Left lobe of liver (tissue), 2 donors: Measurements from ENCODE around the gene UGT1A1. TPM values are rescaled to one million over a fixed set of nuclear protein-coding genes. Genes with fewer than 3 reads are reported as not detected.
A peak's percentile ranks its signal among the peaks of the same experiment; 100 is the strongest.

Experiments used
- ATAC-seq: fragments of 200-7000 bp; cut with Tn5 transposase; one replicate; pipeline ENCODE4 v1.9.1; 2020; ENCODE audit warnings: mild to moderate bottlenecking, moderate library complexity
- DNase-seq: peaks from one replicate; pipeline ENCODE4 v3.0.0-alpha.2; 2020; ENCODE audit warnings: low spot score
- total RNA-seq: library from RNA; stranded (reverse); gene quantifications from one replicate; pipeline ENCODE4 v1.2.1, GENCODE V29; 2021
- donor health status: DM: no; HTN: no; CAD: no; lungs with moderate emphysema.
- donor health status: DM: no; HTN: yes; CAD: no.

UGT1A1 gene
- total RNA-seq, 1 donor from 2014 or later, result 152 TPM

GRCh38 chr2:233794128-233794658, 34.1 kb downstream of the UGT1A1 start:
- DNase-seq, result no peak
- no peak for ATAC-seq

GRCh38 chr2:233795735-233796171, 35.7 kb downstream of the UGT1A1 start:
- no peak for DNase-seq
- ATAC-seq, result no peak

DNA sequence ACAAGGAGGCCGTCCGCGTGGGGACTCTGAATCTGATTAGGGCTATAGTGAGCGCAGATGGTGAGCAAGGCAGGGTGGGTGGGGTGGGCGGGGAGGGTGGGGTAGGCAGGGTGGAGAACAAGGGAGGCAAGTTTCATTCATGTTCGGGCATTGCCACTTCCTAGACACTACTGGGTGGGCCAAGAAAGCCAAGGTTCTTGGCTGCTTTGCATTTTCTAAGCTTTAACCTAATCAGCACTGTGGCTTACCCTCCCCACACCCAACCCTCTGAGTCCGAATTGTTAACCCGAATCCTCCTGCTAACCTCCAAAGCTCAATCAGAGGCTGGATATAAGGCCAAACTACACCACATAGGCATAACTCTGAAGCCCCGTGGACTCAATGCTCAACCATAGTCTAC, 36.2 kb downstream of the UGT1A1 start:
- DNase-seq (no peak), ATAC-seq (no peak)

DNA sequence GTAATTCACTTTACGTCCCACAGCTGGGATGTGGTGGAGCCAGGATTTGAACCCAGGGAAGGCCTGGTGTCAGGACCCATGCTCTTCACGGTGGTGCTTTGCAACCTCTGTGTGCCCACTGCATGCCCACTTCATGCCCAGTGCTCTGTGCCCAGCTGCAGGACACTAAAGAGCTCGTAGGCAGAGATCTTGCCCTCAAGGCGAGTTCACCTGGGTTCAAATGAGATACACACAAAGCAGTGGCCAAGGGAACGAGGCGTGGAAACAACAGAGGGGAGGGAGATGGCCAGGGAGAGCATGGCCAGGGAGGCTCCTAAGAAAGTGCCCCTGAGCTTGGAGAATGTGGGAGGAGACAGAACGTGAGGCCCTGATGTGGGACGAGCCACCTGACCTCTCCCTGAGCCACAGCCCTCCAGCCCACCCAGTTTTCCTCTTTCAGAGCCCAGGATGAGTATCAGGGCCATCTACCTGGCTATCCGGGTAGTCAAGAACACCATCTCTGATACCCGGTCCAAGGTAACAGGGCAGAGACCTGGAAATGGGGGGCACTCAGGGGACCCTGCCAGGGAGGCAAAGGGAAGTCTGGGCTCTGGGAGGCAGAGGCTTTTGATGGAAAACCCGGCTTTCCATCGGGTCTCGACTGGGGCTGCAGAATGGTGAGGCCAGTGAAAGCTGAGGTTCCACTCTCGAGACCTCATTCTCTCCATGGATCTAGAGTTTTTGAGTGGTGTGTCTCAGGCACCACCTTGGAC, 38.4 kb downstream of the UGT1A1 start:
- ATAC-seq, result no peak
- DNase-seq, result peak; percentile 18

- DNase-seq, result peak; percentile 22
- ATAC-seq, result no peak
These were observed 39.1 kb downstream of the UGT1A1 start for GRCh38 chr2:233799087-233799665.

DNA sequence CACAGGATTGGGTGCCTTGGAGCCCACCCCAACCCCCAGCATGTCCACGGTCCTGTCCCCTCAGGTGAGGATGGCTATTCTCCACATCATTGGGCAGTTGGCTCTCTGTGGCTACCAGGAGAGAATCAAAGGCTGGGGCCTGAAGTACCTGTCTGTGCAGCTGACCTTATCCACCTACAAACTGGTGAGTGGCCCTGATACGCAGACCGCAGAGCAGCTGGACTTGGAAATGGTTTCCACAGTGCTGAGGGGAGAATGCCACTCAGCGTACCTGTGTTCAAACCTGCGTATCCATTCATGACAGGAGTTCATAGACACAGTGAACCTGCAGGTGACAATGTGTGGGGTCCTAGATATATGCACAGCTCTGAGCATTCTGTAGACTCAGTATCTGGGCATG, 39.6 kb downstream of the UGT1A1 start:
- DNase-seq, result peak; percentile 24
- ATAC-seq, result no peak

DNA sequence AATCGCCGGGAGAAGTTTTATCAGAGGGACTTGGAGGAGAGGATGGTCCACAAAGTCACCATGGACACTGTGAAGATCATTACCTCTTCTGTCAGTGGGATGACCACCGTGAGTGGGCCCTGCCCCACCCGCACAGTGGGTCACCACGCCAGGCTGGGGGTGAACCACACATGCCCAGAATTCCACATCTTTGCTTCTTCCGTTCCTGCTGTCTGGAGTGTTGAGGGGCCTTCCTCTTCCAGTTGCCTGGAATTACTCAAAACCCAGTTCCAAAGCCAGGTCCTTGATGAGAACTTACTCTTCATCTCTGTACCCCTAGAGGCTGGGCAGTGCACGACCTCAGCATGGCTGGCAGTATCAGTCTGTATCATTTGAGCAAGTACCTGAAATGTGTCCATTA, 40.1 kb downstream of the UGT1A1 start:
- DNase-seq (no peak), ATAC-seq (no peak)

DNA sequence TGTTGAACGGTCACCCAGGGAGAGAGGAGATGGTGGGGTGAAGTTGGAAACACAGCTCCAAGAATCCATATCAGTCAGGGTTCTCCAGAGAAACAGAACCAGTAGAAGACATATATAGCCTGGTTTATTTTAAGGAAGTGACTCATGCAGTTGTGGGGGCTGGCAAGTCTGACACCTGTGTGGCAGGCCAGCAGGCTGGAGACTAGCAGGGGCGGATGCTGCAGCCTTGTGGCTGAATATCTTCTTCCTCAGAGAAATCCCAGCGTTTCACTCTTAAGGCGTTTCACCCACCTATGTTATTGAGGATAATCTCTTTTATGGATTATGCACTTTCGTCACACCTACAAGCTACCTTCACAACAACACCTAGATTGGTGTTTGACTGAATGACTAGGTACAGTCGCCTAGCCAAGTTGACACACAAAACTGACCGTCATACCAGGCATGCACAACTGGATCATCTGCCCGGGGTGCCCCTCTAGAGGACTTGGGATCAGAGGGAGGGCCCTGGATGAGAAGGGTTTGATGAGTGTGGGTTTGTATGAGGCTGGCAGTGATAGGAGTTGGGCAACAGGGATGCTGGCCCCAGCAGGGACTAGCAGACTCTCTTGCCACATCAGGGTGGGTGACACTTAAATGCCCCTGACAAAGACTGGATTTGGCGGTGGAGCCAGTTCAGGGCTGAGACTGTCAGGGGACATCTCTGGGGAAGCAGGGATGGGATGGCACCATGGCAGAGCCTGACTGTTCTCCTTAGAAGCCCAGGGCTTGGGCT, 41.5 kb downstream of the UGT1A1 start:
- DNase-seq (peak; percentile 28), ATAC-seq (no peak)

DNA sequence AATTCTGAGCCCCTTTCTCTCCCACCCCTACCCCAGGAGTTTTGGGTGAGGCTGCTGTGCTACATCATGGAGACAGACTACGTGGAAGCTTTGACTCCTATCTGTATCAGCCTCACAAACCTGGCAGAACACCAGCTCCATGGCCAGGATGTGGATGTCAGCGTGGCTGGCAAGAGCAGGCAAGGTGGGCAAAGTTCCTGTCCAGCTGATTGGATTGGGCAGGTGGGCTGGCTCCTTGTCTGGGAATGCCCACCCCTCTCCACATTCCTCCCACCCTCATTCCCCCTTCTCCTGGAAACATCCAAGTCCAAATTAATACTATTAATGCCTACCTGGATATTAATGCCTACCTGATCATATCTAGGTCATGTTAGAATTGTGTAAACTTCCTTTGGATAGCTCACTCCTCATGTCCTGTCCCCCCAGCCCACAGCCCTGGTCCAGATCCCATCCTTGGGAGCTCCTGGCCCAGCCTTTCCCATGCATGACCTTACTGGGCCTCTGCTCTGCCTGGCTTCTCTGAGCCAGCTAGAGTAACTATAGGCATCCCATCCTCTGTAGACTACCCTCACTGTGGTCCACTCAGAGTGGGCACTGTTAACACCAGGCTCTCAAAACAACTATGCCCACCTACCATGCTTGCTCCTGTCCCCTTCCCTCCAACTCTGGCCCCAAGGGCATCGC, 42.2 kb downstream of the UGT1A1 start:
- no peak for ATAC-seq
- peak; percentile 22 for DNase-seq

DNA sequence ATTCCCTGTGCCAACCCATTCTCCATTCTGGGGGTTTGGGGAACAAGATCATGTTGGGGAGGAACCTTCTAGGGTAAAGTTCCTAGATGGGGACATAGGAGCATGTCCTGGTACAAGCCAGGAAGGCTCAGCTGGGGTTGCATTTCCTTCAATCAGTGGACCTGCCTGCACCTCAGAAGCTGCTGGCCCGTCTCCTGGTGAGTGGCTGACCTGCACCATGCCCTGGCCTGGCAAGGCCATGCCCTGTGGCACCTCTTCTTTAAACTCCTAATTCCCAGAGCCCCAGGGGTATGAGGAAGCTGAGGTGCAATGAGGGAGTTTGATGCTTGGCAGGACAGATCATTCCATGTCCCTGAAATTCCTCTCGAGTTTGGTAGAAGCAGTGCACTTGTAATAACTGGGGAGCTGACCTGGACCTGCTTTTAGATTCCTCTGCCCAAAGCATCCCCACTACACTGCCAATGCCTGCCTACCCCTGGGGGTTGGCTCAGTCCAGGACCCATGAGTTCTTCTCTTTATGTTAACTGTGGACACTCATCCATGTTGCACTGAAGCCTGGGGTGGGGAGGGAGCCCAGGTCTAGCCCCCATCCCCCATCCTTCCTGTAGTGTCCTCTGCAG, 43.3 kb downstream of the UGT1A1 start:
- DNase-seq (peak; percentile 22), ATAC-seq (no peak)

DNA sequence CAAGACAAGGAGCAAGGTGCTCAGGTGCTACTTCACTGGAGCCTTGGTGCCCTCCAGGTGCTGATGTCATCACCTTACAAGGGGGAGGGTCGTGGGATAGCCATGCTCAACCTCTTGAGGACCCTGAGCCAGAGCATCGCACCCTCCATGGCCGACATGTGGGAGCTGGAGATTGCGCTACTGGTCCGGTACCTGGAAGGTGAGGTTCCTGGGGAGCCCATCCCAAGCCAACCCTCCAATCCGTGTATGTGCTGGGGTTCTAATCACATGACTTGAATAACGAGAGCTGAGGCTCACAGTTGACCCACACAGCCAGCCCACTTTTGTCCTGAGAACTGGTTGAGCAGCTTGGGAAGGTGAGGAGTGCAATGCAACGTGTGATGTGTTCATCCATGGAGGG, 43.9 kb downstream of the UGT1A1 start:
- peak; percentile 36 for DNase-seq
- ATAC-seq, result no peak

GRCh38 chr2:233807215-233807865, 47.3 kb downstream of the UGT1A1 start:
- no peak for ATAC-seq

GRCh38 chr2:233807966-233808935, 48.2 kb downstream of the UGT1A1 start:
- ATAC-seq (no peak), DNase-seq (peak; percentile 31)

More at GRCh38 chr2:233807215-233807865, 47.3 kb downstream of the UGT1A1 start:
- DNase-seq, result peak; percentile 30

DNA sequence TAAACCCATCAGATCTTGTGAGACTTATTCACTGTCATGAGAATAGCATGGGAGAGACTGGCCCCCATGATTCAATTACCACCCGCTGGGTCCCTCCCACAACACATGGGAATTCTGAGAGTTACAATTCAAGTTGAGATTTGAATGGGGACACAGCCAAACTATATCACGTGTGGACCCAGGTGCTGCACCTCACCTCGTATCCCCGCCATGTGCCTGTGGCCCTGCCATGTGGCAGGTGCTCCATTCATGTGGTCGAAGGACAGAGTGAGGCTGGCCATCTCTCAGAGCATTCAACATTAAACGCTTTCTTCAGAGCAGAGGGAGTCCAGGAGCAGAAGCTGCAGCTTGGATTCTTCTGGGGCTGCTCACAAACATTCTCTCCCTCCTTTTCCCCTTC, 50.3 kb downstream of the UGT1A1 start:
- peak; percentile 14 for DNase-seq

DNA sequence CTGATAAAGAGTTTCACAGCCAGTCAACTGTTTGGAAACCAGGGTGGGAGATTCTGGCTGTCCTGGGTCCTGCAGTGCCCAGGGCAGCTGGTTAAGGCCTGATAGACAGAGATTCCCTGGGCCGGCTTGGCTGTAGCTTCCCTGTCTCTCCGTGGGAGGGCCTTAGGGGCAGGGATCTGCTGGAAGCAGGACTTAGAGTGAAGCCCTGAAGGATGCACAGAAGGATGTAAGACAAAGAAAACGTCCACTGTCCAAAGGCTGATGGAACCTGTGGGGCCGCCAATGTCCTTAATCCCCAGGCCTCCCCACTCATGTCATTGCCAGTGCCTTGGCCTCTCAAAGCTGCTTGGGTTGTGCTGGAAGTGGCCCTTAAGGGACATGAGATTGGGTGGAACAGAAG, 51.0 kb downstream of the UGT1A1 start:
- ATAC-seq, result no peak
- peak; percentile 22 for DNase-seq

More for the DNA sequence above, 50.3 kb downstream of the UGT1A1 start:
- no peak for ATAC-seq

GRCh38 chr2:233811732-233812131, 51.7 kb downstream of the UGT1A1 start:
- DNase-seq, result peak; percentile 35

GRCh38 chr2:233813236-233814055, 53.4 kb downstream of the UGT1A1 start:
- DNase-seq (peak; percentile 29), ATAC-seq (no peak)

More at GRCh38 chr2:233811732-233812131, 51.7 kb downstream of the UGT1A1 start:
- ATAC-seq, result no peak
